Activated T-cell treated with anti-CD3 and anti-CD28 coated beads, Interleukin-2, amount 50 U/mL, for 4 hours (primary cell): ENCODE data around the gene AMN1. TPM values are rescaled to one million over a fixed set of nuclear protein-coding genes. Genes with fewer than 3 reads are reported as not detected.

Experiments used
- ATAC-seq, 2 donors: fragments of 200-7000 bp; cut with Tn5 transposase; one replicate each; pipeline ENCODE4 v1.10.0; 2021
- DNase-seq: peaks from one replicate; pipeline ENCODE4 v3.0.0-alpha.2; 2020
- H3K27me3 Mint-ChIP-seq: one replicate; pipeline ENCODE4 v1.8.0; 2021; ENCODE audit warnings: low read depth, mixed read lengths
- H3K36me3 Mint-ChIP-seq: one replicate; pipeline ENCODE4 v1.8.0; 2022; ENCODE audit warnings: mixed read lengths; ENCODE audit not compliant: insufficient read depth
- H3K4me1 Mint-ChIP-seq: one replicate; pipeline ENCODE4 v1.8.0; 2021; ENCODE audit warnings: low read depth, mixed read lengths
- H3K4me3 Mint-ChIP-seq: one replicate; pipeline ENCODE4 v1.8.0; 2021; ENCODE audit warnings: mild to moderate bottlenecking, moderate library complexity, mixed read lengths
- H3K9me3 Mint-ChIP-seq: one replicate; pipeline ENCODE4 v1.8.0; 2021; ENCODE audit warnings: mixed read lengths
- total RNA-seq, 3 donors: library from RNA; stranded (reverse); gene quantifications; one replicate each; pipeline ENCODE4 v1.2.1, GENCODE V29; 2021

AMN1 gene
- total RNA-seq, 3 donors from 2014 or later = 3.4 to 4.7 (median 3.8) TPM

DNA sequence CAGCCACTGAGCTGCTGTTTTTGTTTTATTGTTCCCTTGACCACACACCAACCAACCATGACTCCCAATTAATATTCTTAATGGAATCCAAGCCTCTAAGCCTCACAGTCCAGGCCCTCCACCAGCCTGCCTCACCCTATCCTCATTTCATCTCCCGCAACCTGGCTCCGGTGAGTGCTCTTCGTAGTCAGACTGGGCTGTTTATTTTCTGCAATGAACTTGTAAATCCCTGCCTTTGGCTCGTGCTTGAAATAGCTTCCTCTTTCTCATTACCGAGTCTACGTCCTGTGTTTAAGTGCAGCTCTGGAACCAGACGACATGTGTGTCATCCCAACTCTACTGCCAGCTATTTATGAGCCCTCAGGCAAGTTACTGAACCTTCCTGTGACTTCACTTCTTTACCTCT, 81.7 kb downstream of the AMN1 start:
- H3K36me3 Mint-ChIP-seq = no peaks in the 10 kb centered on the region
- no peaks in the 10 kb centered on the region for H3K27me3 Mint-ChIP-seq
- DNase-seq = no peak
- H3K4me1 Mint-ChIP-seq = no peaks in the 10 kb centered on the region
- no peaks in the 10 kb centered on the region for H3K9me3 Mint-ChIP-seq
- ATAC-seq = no peak
- no peak overlapping the region for H3K4me3 Mint-ChIP-seq

DNA sequence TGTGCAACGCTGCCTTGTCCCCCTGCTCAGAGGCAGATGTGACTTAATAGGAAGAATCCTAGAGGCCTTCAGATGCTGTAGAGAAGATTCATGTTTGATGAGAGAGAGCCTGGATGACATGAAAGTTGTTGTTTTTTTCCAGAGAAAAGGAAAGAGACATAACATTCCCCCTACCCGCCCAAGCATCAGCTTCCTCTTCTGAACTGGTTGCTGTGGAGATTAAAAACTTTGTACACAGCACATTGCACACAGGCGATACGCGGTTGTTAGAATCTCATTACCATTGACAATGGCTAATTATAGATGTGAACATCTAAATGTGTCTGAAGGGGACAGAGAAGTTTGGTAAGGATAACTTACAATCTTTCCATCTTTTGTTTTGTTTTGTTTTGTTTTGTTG, 82.9 kb downstream of the AMN1 start:
- Mint-ChIP-seq H3K4me1 (no peaks in the 10 kb centered on the region), H3K4me3 (no peak overlapping the region), H3K27me3 (no peaks in the 10 kb centered on the region), H3K9me3 (no peaks in the 10 kb centered on the region), H3K36me3 (no peaks in the 10 kb centered on the region)
- ATAC-seq (no peak), DNase-seq (no peak)

DNA sequence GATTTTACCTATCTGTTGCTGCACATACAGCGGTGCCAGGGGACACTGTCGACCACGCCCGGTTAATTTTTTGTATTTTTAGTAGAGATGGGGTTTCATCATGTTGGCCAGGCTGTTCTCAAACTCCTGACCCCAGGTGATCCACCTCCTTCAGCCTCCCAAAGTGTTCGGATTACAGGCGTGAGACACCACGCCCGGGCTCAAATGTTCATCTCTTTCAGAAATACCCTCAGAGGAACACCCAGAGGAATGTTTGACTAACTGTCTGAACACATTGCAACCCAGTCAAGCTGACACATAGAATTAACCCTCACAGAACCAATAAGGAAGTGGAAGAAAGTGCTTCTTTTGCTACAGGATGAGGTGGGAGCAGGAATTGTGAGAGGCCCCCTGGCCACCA, 84.3 kb downstream of the AMN1 start:
- H3K9me3 Mint-ChIP-seq = no peaks in the 10 kb centered on the region

DNA sequence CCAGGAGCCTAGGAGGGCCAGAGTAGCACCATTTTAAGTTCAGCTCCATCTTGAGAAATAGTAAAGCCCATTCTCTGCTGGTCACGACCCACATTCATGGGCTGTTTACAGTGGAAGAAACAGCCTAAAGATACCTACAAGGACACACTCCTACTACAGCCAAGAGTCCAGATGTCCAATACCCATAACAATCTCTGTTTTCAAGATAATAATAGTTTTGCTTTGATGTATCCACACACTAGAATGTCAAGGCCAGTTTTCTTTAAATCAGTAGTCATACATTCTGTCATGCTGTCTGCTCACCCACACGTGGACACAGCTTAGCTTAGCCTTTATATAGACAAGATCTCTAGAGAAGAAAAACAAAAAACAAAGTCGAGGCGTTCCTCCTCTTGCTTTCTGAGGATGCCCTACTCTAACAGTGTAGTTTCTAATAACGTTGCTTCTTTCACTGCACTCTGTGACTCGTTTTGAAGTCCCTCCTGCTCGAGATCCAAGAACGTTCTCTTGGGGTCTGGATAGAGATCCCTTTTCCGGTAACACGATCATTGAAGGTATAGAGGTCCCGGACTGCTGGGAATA, 87.2 kb downstream of the AMN1 start:
- Mint-ChIP-seq H3K4me1 (peaks cover 1% of the 10 kb centered on the region), H3K4me3 (no peak overlapping the region), H3K9me3 (no peaks in the 10 kb centered on the region), H3K36me3 (no peaks in the 10 kb centered on the region), H3K27me3 (no peaks in the 10 kb centered on the region)
- DNase-seq (no peak), ATAC-seq (no peak)

More for the DNA sequence above, 84.3 kb downstream of the AMN1 start:
- H3K36me3 Mint-ChIP-seq = no peaks in the 10 kb centered on the region
- ATAC-seq (no peak), DNase-seq (no peak)
- no peaks in the 10 kb centered on the region for H3K4me1 Mint-ChIP-seq
- H3K27me3 Mint-ChIP-seq = no peaks in the 10 kb centered on the region
- no peak overlapping the region for H3K4me3 Mint-ChIP-seq

DNA sequence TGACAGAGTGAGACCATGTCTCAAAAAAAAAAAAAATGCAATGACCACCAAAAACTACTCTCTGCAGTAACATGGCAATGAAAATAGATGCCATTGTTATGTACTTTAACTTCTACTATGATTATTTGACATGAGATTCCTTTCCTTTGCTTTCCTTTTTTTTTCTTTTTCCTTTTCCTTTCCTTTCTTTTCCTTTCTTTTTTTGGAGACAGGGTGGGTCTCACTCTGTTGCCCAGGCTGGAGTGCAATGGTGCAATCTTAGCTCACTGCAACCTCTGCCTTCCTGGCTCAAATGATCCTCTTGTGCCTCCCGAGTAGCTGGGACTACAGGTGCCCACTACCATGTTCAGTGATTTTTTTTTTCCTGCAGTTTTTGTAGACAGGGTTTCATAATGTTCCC, 94.2 kb downstream of the AMN1 start:
- Mint-ChIP-seq H3K4me3 (no peak overlapping the region), H3K4me1 (peaks cover 4% of the 10 kb centered on the region), H3K9me3 (no peaks in the 10 kb centered on the region), H3K36me3 (no peaks in the 10 kb centered on the region), H3K27me3 (no peaks in the 10 kb centered on the region)
- ATAC-seq (no peak), DNase-seq (no peak)

DNA sequence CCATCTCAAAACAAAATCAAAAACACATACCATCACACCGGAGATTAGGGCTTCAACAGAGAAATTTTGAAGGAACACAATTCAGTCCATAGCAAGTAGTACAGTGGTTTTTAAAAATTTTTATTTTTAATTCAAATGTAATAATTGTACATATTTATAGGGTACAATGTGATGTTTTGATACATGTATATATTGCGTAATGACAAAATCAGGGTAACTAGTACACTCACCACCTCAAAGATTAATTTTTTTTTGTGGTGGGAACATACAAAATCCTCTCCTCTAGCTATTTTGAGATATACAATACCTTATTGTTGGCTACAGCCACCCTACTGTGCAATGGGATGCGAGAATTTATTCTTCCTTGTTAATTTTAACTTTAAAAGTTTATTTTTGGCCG, 95.4 kb downstream of the AMN1 start:
- H3K4me3 Mint-ChIP-seq = no peak overlapping the region
- H3K27me3 Mint-ChIP-seq = no peaks in the 10 kb centered on the region
- ATAC-seq (no peak), DNase-seq (no peak)
- no peaks in the 10 kb centered on the region for H3K36me3 Mint-ChIP-seq
- no peaks in the 10 kb centered on the region for H3K9me3 Mint-ChIP-seq
- H3K4me1 Mint-ChIP-seq = peaks cover 4% of the 10 kb centered on the region

DNA sequence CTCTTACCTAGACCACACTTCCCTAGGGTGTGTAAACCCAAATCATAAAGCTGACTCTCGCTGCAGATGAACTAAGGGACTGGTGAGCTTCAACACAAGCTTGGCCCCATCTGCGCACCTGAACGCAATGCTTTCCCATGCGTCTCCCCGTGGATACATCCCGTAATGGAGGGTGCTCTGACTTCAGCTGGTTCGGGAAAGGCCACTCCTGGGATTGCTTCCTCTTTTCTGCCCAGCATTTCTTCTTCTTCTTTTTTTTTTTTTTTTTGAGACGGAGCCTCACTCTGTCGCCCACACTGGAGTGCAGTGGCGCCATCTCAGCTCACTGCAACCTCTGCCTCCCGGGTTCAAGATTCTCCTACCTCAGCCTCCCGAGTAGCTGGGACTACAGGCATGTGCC, 97.0 kb downstream of the AMN1 start:
- Mint-ChIP-seq H3K27me3 (no peaks in the 10 kb centered on the region), H3K9me3 (no peaks in the 10 kb centered on the region), H3K36me3 (no peaks in the 10 kb centered on the region), H3K4me3 (no peak overlapping the region), H3K4me1 (peaks cover 4% of the 10 kb centered on the region)
- DNase-seq (no peak), ATAC-seq (no peak)

DNA sequence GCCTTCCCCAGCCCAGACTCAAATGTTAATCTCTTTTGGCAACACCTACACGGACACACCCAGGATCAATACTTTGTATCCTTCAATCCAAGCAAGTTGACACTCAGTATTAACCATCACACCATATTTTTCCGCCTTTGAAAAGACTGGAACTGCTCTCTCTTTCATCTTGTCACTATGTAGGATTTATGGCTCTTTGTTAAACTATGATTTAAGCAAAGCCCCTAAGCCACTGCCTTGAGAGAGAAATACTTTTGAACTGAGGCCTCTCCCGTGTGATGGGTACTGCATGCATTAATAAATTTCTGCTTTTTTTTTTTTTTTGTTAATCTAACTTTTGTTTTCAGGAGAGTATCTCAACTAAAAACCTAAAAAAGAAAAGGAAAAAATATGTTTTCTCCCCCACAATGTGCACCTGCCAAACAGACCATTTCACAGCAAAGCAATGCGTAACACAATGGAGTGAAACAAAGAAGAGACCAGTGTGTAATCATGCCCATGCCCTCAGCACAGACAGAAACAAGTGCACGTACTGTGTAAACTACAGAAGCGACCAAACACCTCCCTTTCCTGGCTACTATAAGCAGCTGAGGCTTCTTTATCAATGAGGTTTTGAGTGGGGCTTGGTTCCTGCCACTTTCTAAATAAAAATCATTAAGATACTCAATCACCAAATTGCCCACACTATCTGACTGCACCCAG, 97.6 kb downstream of the AMN1 start:
- DNase-seq (no peak), ATAC-seq (no peak)
- Mint-ChIP-seq H3K36me3 (no peaks in the 10 kb centered on the region), H3K9me3 (peaks cover under 1% of the 10 kb centered on the region), H3K4me1 (no peaks in the 10 kb centered on the region), H3K27me3 (no peaks in the 10 kb centered on the region), H3K4me3 (no peak overlapping the region)

DNA sequence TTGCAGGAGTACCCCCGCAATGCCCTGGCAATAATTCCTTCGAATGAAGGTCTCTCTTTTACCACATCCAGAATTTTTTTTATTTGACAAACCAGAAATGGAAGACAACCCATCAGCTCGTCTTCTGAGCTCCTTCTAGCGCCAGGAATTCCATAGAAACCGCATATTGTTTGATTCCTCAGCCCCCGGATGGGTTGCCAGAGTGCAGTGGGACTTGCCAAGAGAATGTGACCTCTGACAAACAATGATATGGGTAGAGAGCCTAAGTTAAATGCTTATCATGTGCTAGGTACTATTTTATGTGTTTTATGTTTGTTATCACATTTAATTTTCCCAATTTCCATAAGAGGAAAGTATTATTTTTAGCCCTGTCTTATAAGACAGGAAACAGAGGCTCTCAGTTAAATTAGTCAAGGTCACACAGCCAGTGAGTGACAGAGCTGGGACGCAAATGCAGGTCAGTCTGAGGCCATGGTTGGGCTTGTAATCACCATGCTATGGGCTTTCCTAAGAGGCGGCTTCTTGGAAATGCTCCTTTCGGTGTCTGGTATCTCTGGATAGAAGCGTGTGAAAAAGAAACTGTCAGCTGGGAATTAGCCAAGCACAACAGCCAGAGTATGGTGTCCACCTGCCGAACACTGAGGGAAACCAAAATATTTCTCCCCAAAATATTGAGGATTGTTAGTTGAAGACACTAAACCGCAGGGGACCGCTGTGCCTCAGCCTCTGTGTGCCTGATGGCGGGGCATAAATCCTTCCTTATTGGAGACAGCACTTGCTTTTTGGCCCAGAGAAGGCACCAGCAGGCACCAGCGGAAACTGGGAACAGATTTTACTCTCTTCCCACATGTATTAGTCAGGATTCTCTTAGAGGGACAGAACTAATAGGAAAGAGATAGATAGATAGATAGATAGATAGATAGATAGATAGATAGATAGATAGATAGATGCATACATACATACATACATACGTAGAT, 98.8 kb downstream of the AMN1 start:
- Mint-ChIP-seq H3K4me1 (no peaks in the 10 kb centered on the region), H3K4me3 (no peak overlapping the region), H3K9me3 (peaks cover 3% of the 10 kb centered on the region), H3K27me3 (no peaks in the 10 kb centered on the region), H3K36me3 (no peaks in the 10 kb centered on the region)
- DNase-seq = no peak
- ATAC-seq = no peak

DNA sequence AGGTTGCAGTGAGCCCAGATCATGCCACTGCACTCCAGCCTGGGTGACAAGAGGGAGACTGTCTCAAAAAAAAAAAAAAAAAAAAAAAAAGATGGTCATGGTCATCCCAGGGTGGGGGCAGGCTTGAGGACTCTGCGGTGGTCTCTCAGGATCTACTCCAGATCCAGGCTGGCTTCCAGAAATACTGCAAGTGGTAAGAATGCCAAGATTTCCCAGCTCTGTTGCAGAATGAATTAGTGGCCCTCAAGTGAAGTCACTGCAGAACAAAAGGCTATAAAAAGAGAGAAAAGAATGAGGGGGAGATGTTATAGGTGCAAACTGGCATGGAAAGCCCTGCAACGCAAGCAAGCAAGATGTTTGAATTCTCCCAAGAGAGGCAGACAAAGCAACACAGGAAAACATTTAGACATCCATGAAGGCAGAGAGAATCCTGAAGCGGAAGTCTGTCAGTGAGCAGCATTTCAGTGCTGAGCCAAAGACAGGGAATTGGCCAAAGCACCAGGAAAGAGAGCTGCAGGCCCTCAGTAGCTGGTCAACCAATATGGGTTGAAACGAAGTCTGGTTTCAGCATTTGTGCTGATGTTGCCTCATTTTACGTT, 101.3 kb downstream of the AMN1 start:
- peaks cover 3% of the 10 kb centered on the region for H3K9me3 Mint-ChIP-seq
- DNase-seq (no peak), ATAC-seq (no peak)
- H3K4me3 Mint-ChIP-seq = no peak overlapping the region
- H3K27me3 Mint-ChIP-seq = no peaks in the 10 kb centered on the region
- no peaks in the 10 kb centered on the region for H3K36me3 Mint-ChIP-seq
- no peaks in the 10 kb centered on the region for H3K4me1 Mint-ChIP-seq

DNA sequence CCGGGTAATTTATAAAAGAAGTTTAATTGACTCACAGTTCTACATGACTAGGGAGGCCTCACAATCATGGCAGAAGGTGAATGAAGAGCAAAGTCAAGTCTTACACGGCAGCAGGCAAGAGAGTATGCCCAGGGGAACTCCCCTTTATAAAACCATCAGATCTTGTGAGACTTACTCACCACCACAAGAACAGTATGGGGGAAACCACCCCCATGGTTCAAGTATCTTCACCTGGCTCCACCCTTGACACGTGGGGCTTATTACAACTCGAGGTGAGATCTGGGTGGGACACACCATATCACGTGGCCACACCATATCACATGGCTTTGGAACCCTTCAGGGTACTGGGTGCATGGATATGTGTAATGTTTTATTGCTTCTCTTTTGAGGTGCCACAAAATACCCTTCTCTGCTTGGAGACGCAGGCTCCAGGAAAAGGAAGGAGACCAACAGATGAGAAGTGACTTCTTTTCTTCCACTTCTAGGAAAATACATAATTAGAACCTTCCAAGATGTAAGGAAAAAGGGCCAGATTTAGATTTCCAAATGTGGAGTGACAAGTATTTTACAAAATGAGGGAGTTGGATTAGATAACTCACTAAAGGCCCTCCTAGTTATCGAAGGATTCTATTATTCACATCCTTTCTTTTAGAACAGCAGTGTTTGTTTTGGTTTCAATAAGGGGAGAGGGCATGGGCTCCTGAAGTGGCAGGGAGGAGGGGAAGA, 102.4 kb downstream of the AMN1 start:
- Mint-ChIP-seq H3K27me3 (no peaks in the 10 kb centered on the region), H3K4me3 (no peak overlapping the region), H3K4me1 (no peaks in the 10 kb centered on the region), H3K9me3 (peaks cover 3% of the 10 kb centered on the region), H3K36me3 (no peaks in the 10 kb centered on the region)
- no peak for DNase-seq
- peak; percentile 73 to 76 for ATAC-seq

DNA sequence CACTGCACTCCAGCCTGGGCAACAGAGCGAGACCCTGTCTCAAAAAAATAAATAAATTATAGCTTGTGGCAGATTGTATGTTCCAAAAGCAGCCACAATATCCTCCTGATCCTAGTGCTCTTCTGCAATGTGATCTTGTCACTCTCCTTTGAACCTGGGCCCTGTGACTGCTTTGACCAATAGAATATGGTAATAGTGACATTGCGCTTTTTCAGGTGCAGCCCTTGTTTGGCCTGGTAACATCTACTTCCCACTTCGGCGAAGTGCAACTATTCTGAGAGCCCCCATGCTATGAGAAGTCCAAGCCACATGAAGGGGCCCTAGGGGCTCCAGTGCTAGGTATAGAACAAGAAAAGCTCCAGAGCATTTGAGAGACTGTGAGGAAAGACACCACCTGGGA, 106.8 kb downstream of the AMN1 start:
- Mint-ChIP-seq H3K4me3 (no peak overlapping the region), H3K9me3 (peaks cover 3% of the 10 kb centered on the region), H3K27me3 (peaks cover 7% of the 10 kb centered on the region), H3K36me3 (no peaks in the 10 kb centered on the region), H3K4me1 (peaks cover 3% of the 10 kb centered on the region)
- ATAC-seq (no peak), DNase-seq (no peak)
